Kidney capillary endothelial cell (primary cell): ENCODE data around the gene TBXAS1.

Experiments used
- DNase-seq: peaks from one replicate; pipeline ENCODE4 v3.0.0-alpha.2; 2018; ENCODE audit warnings: low spot score

The TBXAS1 gene

GRCh38 chr7:140000666-140001268, 171.7 kb downstream of the TBXAS1 start:
- no peak for DNase-seq

GRCh38 chr7:140003913-140004382, 174.9 kb downstream of the TBXAS1 start:
- peak; percentile 64 for DNase-seq

DNA sequence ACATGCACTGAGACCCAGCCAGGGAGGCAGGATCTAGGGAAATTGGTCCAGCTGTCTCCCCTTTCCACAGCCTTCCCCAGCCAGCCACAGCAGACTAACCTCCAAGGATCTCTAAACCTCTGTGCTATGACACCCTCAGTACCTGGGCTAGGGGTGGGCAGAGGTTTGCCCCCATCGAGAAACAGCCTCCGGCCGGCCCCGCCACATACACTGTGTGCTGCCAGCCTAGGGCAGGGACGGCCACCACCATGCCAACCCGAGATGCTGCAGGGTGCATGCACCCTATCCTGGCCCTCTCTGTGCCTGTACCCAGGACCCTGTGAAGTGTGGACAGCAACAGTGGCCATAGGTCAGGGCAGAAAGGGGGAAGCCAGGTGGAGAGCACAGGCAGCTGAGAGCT, 175.6 kb downstream of the TBXAS1 start:
- no peak for DNase-seq

- no peak for DNase-seq
These were observed 176.3 kb downstream of the TBXAS1 start for GRCh38 chr7:140005341-140005740.

DNA sequence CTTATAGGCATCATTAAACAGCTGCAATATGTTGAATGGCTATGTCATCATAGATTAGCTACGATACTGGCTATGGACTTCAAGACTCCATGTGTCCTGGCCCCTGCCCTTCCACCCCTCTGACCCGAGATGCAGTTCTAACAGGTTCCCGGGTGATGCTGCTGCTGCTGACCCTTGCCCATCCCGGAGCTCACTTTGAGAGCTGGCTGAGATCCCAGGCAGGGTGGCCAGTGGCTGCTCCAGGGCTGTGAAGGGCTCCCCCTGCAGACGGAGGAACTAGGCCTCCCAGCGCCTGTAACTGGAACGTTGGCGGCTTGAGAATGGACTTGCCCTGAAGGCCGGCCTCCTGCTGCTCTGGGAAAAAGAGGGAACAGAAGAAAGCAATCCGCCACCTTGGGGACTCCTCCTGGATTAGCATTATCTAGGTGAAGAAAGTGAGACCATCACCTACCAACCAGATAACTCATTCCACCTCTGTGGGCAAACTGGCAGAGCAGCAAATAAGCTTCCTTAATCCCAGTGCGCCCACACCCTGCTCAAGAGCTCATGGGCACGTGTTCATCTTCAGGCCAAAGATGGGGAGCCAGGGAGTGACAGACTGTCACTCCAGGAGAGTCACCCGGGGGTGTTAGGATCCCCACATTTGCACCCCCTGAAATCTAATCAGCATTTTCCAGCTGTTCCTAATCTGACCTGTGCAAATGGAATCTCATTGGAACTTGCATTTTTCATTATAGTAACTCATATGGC, 176.9 kb downstream of the TBXAS1 start:
- peak; percentile 16 for DNase-seq

DNA sequence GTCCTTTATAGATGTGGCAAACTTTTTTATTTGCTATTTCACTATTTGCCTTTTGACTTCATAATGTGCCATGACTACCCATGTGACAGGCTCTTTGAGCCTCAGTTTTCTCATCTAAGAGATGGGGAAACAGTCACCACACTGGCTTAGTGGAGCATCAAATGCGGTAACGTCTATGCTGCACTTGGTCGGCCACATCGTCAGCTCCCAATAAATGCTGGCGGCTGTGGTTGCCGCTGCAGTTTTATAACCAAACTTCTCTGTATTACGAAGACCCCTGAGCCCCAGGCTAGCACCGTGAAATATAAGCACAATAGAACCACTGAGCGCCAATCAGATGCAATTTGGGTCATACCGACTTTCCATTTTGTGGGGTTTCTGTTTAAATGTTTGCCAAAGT, 177.5 kb downstream of the TBXAS1 start:
- DNase-seq = no peak

DNA sequence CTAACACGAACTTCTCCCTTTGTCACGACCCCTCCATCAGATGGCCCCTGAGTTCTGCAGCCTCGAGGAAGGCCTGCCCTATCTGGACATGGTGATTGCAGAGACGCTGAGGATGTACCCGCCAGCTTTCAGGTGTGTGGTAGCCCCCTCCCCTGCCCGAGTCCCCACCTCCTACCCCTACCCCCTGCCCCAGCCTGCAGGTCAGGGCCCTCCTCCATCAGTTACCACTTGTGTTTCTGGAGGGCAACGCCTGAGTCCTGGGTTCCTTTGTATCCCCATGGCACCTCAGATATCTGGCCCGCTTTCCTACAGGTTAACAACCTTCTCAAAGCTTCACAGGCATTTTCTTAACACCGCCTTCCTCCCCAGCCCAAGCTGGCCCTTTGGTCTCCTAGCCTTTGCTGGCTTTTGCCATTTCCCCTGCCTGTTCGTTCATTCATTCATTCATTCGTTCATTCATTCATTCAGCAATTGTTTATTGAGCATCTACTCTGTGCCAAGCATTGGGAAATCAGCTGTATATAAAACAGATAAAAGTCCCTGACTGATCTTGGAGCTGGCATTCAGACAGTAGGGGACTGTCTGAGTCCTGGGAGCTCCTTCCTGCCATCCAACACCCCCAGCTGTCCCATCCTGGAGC, 178.1 kb downstream of the TBXAS1 start:
- no peak for DNase-seq

DNA sequence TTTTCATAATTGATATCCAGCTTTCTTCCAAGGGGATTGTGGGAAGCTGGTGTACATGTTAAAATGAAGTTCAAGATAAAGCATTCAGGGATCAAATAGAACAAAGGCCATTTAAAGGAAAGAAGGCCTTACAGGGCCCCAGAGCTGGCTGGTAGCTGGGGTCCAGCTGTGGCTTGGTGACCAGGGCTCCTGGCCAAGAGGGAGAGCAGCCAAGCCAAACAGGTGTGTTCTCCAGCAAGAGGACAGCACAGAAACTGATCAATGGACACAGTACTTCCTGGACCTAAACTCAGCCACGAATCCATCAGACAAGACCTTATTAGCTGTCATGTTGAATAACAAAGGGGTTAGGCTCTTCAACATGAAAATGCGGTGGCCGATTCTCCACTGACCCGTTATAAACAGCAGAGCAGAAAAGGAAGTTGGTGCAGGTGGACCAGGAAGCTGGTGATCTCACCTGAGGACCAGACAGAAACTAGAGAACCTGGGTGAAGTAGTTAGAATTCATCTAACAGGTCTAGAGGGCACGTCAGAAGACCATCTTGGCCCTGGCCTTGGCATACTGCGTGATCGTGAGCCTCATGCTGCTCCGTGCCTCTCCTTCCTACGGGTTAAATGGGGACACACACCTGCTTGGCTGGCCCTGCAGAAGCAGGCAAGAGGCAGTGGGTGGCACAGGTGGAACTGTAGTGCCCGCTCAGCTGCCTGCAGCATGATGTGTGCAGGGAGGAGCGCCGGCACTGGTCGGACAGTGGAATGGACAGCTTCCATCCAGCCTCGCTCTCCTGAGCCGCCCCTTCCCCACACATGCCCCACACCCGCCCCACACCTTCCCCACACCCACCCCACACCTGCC, 179.9 kb downstream of the TBXAS1 start:
- DNase-seq = no peak

GRCh38 chr7:140009735-140010134, 180.7 kb downstream of the TBXAS1 start:
- no peak for DNase-seq

DNA sequence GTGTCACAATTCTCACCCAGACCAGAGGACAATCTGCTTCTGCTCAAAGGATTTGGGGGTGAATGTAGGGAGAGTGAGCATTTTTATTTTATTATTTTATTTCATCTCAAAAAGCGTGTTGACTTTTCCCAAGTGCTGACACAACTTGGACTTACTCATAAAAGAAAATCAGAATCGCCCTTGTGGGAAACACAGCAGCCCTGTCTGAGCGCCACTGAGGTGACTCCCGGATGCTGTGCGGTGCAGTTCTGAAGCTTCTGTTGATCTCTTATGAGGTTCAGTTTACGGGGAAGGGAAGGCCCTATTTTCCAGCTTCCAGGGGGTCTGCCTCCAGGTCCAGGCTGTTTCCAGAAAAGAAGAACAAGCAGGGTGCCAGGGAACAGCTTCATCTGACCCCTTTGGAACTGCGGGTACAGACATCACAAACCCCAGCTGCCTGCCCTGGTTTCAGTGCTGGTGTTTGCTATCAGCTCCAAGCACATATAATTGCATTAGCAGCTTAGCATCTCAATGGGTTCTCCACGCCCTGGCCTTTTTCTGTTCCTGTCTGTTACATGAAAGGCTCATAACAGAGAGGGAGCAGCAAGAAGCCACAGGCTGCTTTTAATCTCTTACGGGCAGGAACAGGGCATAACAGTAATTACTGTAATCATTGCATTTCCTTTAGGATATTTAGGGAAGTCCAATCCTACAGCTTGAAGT, 181.3 kb downstream of the TBXAS1 start:
- DNase-seq = no peak

GRCh38 chr7:140013676-140014075, 184.6 kb downstream of the TBXAS1 start:
- DNase-seq = no peak

DNA sequence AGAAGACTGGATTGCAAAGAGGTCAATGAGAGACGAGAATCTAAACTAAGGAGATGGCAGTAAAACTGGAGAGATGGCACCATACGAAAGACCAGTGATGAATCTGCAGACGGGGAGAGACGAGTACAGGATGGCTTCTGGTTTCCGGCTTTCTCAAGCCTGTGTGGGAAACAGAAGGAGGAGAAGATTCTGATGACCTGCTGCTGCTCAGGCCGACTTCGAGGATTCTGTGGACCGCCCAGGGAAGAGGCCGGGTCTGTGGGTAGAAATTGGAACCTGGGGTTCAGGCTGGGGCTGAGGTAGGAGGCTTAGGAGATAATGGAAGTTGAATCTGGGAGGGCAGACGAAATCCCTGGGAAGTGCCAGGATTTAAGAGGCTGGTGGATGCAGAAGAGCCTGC, 185.1 kb downstream of the TBXAS1 start:
- DNase-seq = no peak

GRCh38 chr7:140015471-140015970, 186.5 kb downstream of the TBXAS1 start:
- DNase-seq = no peak

GRCh38 chr7:140016540-140016939, 187.5 kb downstream of the TBXAS1 start:
- DNase-seq = no peak

GRCh38 chr7:140017034-140017433, 188.0 kb downstream of the TBXAS1 start:
- DNase-seq = no peak

DNA sequence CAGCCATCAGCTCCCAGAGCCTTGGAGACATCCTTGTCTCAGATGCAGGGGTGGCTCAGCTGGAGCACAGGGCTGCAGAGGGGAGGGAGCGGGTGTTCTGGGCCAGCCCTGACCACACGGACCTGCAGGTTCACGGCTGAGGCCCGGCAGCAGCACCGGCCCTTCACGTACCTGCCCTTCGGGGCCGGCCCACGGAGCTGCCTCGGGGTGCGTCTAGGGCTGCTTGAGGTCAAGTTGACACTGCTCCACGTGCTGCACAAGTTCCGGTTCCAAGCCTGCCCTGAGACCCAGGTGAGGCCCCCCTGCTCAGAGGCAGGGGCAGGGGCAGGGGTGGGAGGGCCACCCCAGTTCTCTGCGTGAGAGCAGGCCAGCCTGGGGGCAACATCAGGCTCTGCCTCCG, 188.5 kb downstream of the TBXAS1 start:
- no peak for DNase-seq

DNA sequence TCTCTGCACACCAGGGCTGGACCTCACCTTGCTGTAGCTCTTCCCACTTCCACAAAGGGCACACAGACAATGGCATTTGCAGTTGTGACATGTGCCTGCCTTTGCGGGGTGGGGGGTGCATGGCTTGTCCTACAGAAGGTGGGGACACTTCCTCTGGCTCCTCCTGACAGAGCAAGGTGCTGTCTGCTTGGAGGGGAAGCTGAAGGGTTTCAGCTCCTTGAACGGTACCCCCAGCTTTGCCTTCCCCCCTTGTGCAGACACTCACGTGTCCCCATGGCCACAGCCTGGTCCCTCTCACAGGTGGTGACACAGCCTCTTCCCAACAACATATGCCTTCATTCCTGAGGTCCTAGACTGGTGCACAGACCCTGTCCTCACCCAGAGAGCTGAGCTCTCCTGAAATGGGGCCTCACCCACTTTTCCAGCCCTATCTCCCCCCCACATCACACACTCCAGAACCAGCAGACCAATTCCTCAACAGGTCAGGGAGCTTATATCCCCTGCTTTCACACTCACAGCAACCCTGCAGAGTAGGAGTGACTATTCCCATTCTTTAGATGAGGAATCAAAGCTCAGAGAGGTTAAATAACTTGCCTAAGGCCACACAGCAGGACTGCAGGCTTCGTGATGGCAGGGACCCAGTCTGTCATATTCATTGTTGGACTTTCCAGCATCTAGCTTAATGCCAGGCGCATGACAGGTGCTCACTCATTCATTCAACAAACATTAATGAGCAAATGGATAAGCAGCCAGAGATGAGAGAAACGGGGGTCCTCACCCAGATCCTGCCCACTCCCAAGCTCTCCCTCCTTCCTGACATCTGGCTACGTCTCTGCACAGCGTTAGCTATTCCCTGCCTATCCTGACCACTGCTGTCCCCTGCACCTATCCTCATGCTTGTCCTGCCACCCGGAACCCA, 189.3 kb downstream of the TBXAS1 start:
- DNase-seq = no peak

DNA sequence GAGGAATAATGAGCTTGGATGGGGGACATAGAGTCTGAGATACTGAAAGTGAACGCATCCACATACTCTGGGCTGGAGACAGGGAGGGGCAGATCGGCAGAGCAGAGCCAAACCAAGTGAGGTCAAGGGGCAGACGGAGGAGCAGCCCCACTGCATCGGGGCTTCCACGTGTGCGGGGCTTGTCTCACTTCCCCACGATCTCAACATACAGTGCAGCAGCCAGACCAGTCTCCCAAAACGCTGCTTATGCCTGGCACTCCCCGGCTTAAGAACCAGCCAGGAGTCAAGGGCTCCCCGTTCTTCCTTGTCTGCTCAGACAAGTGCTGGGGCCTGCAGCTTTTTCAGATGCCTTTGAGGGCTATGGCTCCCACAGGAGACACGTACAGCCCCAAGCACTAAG, 190.1 kb downstream of the TBXAS1 start:
- no peak for DNase-seq

GRCh38 chr7:140019606-140020005, 190.5 kb downstream of the TBXAS1 start:
- no peak for DNase-seq

GRCh38 chr7:140021603-140022002, 192.5 kb downstream of the TBXAS1 start:
- no peak for DNase-seq
